Thyroid gland (tissue), 4 donors: ENCODE results near the gene KAZN. TPM values are rescaled to one million over a fixed set of nuclear protein-coding genes. Genes with fewer than 3 reads are reported as not detected.

ENCODE experiments used
- DNase-seq, 2 donors: peaks; one replicate each; pipeline ENCODE4 v3.0.0-alpha.2; 2019
- H3K27ac ChIP-seq, 3 donors: fragments of 200-600 bp; sonication (generic); 1 replicate in 2 of 3; 2 replicates in 1 of 3; pipeline ENCODE4 v1.5.1; 2016 to 2019; ENCODE audit warnings: mild to moderate bottlenecking in 1 of 3, moderate library complexity in 1 of 3
- H3K27me3 ChIP-seq: fragments of 200-600 bp; sonication (generic); one replicate; pipeline ENCODE4 v1.5.1; 2019
- H3K36me3 ChIP-seq, 2 donors: fragments of 200-600 bp; sonication (generic); one replicate each; pipeline ENCODE4 v1.5.1; 2016 to 2019
- H3K4me1 ChIP-seq, 2 donors: fragments of 200-600 bp; sonication (generic); one replicate each; pipeline ENCODE4 v1.5.1; 2017 to 2019
- H3K4me3 ChIP-seq, 3 donors: fragments of 200-600 bp; sonication (generic); replicated peaks in 1 of 3; 1 replicate in 2 of 3; 2 replicates in 1 of 3; pipeline ENCODE4 v1.5.1; 2016; ENCODE audit warnings: mild to moderate bottlenecking in 1 of 3
- H3K9me3 ChIP-seq: fragments of 200-600 bp; sonication (generic); one replicate; pipeline ENCODE4 v1.5.1; 2017
- POLR2A ChIP-seq, 2 donors: fragments of 450-650 bp; IDR thresholded peaks; one replicate each; pipeline ENCODE4 v1.6.1; 2017; ENCODE audit warnings: antibody characterized with exemption in 2 of 2, mild to moderate bottlenecking in 2 of 2, moderate library complexity in 1 of 2
- WGBS, 2 donors: methylation state at CpG; one replicate each; pipeline ENCODE4 v1.1.5; 2017; 5-methylcytosine and 5-hydroxymethylcytosine counted together
- intact Hi-C: fragments of 100-400 bp; cut with DNase I; formaldehyde crosslinking; loops from one replicate; pipeline ENCODE4 v1.15.1; 2023
- total RNA-seq, 4 donors: library from RNA; depleted of rRNA; stranded (reverse); fragments of >200 nt; gene quantifications; one replicate each; pipeline ENCODE4 v1.2.3, GENCODE V29; 2016
- TF ChIP-seq, protein P1 (sequence below), 6 experiments: fragments of 200-600 bp in 3 of 6; fragments of 450-650 bp in 3 of 6; sonication (generic) in 3 of 6; IDR thresholded peaks; one replicate each; pipeline ENCODE4 v1.5.1; 2016 to 2019; ENCODE audit warnings: antibody characterized with exemption in 6 of 6, mild to moderate bottlenecking in 2 of 6, inconsistent platforms in 1 of 6, moderate library complexity in 1 of 6

KAZN gene
- total RNA-seq, 4 donors from 2014 or later: 14.8 to 28.6 (median 18.2) TPM

DNA sequence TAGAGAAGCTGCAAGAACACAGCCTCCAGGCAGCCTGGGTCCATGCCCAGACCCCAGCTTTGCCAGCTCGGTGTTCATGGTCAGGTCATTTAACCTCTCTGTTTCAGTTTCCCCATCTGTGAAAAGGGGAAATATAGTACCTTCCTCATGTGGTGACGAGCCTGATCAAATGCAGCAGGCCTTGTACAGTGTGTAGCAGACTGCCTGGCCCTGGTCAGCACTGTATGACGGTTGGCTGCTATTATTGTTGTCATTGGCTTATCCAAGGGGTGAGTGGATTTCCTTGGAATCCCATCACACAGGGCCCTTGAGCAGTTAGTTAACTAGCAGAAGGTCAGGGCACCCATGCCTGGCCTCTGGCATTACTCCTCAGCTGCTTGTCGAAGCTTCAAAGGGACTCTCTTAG lies 548.5 kb downstream of the KAZN start:
- peaks cover 0 to 7% of the 10 kb centered on the region in 2 donors for H3K4me1 ChIP-seq
- no peak overlapping the region for H3K4me3 ChIP-seq
- H3K36me3 ChIP-seq: no peaks in the 10 kb centered on the region
- no peaks in the 10 kb centered on the region for H3K9me3 ChIP-seq
- intact Hi-C loops: no loop called here
- no peak for TF ChIP-seq POLR2A (IDR thresholded peaks at IDR 0.05)
- TF ChIP-seq, protein P1, sequence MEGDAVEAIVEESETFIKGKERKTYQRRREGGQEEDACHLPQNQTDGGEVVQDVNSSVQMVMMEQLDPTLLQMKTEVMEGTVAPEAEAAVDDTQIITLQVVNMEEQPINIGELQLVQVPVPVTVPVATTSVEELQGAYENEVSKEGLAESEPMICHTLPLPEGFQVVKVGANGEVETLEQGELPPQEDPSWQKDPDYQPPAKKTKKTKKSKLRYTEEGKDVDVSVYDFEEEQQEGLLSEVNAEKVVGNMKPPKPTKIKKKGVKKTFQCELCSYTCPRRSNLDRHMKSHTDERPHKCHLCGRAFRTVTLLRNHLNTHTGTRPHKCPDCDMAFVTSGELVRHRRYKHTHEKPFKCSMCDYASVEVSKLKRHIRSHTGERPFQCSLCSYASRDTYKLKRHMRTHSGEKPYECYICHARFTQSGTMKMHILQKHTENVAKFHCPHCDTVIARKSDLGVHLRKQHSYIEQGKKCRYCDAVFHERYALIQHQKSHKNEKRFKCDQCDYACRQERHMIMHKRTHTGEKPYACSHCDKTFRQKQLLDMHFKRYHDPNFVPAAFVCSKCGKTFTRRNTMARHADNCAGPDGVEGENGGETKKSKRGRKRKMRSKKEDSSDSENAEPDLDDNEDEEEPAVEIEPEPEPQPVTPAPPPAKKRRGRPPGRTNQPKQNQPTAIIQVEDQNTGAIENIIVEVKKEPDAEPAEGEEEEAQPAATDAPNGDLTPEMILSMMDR (IDR thresholded peaks at IDR 0.05): no peak
- H3K27ac ChIP-seq: no peak overlapping the region
- WGBS, 2 donors: 44 to 49% methylated on average over 4 of the region's 4 CpGs
- peak; percentile 40 to 43 for DNase-seq
- no peaks in the 10 kb centered on the region for H3K27me3 ChIP-seq

DNA sequence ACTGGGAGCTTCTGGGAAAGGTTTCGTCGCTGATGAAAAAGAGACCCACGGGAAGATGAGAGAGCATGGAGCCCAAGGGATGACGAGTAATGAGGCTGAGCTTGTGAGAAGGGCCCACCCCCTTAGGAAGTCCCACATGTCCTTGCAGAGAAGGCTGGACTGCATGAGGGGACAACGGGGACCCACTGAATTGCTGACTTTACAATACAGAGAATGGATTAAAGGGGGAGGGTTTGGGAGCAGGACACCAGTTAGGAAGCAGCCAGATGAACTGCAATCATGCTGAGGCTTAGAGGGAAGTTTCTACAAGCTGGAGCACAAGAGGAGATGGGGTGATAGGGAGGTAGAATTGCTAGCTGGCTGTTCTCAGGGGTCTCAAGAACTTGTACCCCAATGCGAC lies 549.5 kb downstream of the KAZN start:
- H3K27ac ChIP-seq: no peak overlapping the region
- intact Hi-C loops: no loop called here
- no peaks in the 10 kb centered on the region for H3K27me3 ChIP-seq
- DNase-seq: no peak
- H3K4me3 ChIP-seq: no peak overlapping the region
- no peaks in the 10 kb centered on the region for H3K36me3 ChIP-seq
- 84 to 90% methylated on average over 6 of the region's 6 CpGs for WGBS, 2 donors
- no peaks in the 10 kb centered on the region for H3K9me3 ChIP-seq
- TF ChIP-seq POLR2A (IDR thresholded peaks at IDR 0.05): no peak
- TF ChIP-seq, protein P1 (IDR thresholded peaks at IDR 0.05): no peak
- peaks cover 0 to 10% of the 10 kb centered on the region in 2 donors for H3K4me1 ChIP-seq

DNA sequence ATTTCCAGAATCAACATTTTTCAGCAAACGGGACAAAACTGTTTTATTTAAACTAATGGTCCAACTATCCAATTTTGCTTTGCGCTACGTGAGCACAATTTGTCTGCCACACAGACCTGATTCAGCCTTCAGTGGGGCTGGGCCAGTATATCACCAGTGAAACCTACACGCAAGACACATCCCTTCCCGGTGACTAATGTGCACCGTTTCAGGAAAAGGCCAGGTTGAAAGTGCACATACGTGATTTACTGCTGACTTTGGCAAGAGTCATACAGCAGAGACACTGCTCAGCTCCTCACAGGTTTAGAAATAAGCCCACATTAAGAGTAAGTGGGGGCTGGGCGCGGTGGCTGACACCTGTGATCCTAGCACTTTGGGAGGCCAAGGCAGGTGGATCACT lies 550.0 kb downstream of the KAZN start:
- H3K9me3 ChIP-seq: no peaks in the 10 kb centered on the region
- TF ChIP-seq, protein P1 (IDR thresholded peaks at IDR 0.05): no peak
- TF ChIP-seq POLR2A (IDR thresholded peaks at IDR 0.05): no peak
- no peak overlapping the region for H3K4me3 ChIP-seq
- no peak for DNase-seq
- H3K27me3 ChIP-seq: no peaks in the 10 kb centered on the region
- intact Hi-C loops: no loop called here
- peaks cover 0 to 10% of the 10 kb centered on the region in 2 donors for H3K4me1 ChIP-seq
- WGBS, 2 donors: 87 to 94% methylated on average over 9 of the region's 9 CpGs
- H3K36me3 ChIP-seq: no peaks in the 10 kb centered on the region
- H3K27ac ChIP-seq: no peak overlapping the region

DNA sequence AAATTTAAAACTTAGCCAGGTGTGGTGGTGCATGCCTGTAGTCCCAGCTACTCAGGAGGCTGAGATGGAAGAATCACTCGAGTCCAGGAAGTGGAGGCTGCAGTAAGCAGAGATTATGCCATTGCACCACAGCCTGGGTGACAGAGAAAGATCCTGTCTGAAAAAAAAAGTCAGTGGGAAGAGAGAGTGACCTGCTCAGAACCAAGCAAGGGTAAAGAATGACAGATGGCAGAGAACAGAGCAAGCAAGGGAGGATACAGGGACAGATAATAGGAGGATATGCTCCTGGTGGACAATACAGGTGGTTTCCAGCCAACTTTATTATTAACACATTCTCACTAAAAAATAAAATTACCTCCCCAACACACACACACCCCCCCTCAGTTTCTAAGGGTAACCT lies 550.5 kb downstream of the KAZN start:
- no peak for TF ChIP-seq POLR2A (IDR thresholded peaks at IDR 0.05)
- TF ChIP-seq, protein P1 (IDR thresholded peaks at IDR 0.05): no peak

DNA sequence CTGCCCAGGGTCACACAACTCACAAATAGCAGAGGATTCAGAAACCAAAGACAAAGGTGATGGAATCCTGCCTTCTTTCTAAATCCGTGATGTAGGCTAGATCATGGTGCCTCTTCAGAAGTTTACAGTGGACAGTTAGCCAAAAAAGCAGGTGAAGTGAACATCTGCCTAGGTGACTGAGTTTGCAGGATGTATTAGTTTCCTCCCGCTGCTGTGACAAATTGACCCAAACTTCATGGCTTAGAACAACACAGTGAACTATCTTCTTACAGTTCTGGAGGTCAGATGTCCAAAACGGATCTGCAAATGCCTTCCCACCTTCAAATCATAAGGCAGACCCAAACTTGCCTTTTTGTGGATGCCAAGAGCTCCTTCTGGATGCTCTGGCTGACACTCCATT lies 551.9 kb downstream of the KAZN start:
- intact Hi-C loops: no loop called here
- Histone ChIP-seq H3K9me3 (no peaks in the 10 kb centered on the region), H3K27me3 (no peaks in the 10 kb centered on the region), H3K27ac (no peak overlapping the region), H3K4me3 (no peak overlapping the region), H3K36me3 (no peaks in the 10 kb centered on the region), H3K4me1 (peaks cover 0 to 20% of the 10 kb centered on the region in 2 donors)
- 89 to 97% methylated on average over 3 of the region's 3 CpGs for WGBS, 2 donors
- TF ChIP-seq POLR2A (IDR thresholded peaks at IDR 0.05): no peak
- TF ChIP-seq, protein P1 (IDR thresholded peaks at IDR 0.05): no peak
- no peak for DNase-seq

More for the DNA sequence above, 550.5 kb downstream of the KAZN start:
- Histone ChIP-seq H3K4me3 (no peak overlapping the region), H3K27ac (no peak overlapping the region), H3K4me1 (peaks cover 0 to 11% of the 10 kb centered on the region in 2 donors), H3K27me3 (no peaks in the 10 kb centered on the region), H3K9me3 (no peaks in the 10 kb centered on the region), H3K36me3 (no peaks in the 10 kb centered on the region)
- WGBS, 2 donors: 0% methylated on average over 1 of the region's 1 CpG
- DNase-seq: no peak
- intact Hi-C loops: no loop called here
